Measurements from ENCODE around the gene ENTPD2. TPM values are rescaled to one million over a fixed set of nuclear protein-coding genes. Genes with fewer than 3 reads are reported as not detected.
A peak's percentile ranks its signal among the peaks of the same experiment; 100 is the strongest.

Gene ENTPD2
- total RNA-seq, 3 donors from 2014 or later (not counting 1 experiment from before 2014, with no cell fraction given), result not detected

GRCh38 chr9:137029058-137029936 is 24.6 kb downstream of the ENTPD2 start:
- Mint-ChIP-seq H3K27ac (peak overlapping the region; percentile 88 to 91), H3K9me3 (no peaks in the 10 kb centered on the region), H3K36me3 (no peaks in the 10 kb centered on the region), H3K4me1 (peaks cover 32 to 68% of the 10 kb centered on the region in 2 donors), H3K27me3 (ENCODE audit: low read depth in 2 of 2) (no peaks in the 10 kb centered on the region), H3K4me3 (peak overlapping the region; percentile 91)
- WGBS (ENCODE audit: insufficient coverage), result 4% methylated on average over 17 of the region's 19 CpGs
- TF ChIP-seq CTCF (IDR thresholded peaks at IDR 0.05), result peak; percentile 80
- intact Hi-C loops (cut with micrococcal nuclease), result no loop called here
- DNase-seq, result peak; percentile 79 to 83
- H3K9me3 ChIP-seq (ENCODE audit: control insufficient read depth, insufficient read depth, low read length), result no peaks in the 10 kb centered on the region
- peak; percentile 43 to 67 (median 50) for ATAC-seq
- no peaks in the 10 kb centered on the region for H3K36me3 ChIP-seq (ENCODE audit: control insufficient read depth, insufficient read depth, low read length)
- no peaks in the 10 kb centered on the region for H3K27me3 ChIP-seq (ENCODE audit: control insufficient read depth, insufficient read depth, low read length)
- peak overlapping the region; percentile 73 for H3K27ac ChIP-seq (ENCODE audit: low read length)
- peaks cover 92% of the 10 kb centered on the region for H3K4me1 ChIP-seq (ENCODE audit: control insufficient read depth, insufficient read depth, low read length)
- peak overlapping the region; percentile 68 for H3K4me3 ChIP-seq (ENCODE audit: low read length)

GRCh38 chr9:137028263-137029057 is 25.4 kb downstream of the ENTPD2 start:
- H3K9me3 Mint-ChIP-seq, result no peaks in the 10 kb centered on the region
- intact Hi-C loops (cut with micrococcal nuclease), result no loop called here
- peak overlapping the region; percentile 91 for H3K4me3 Mint-ChIP-seq
- under 1% methylated on average over 98 of the region's 98 CpGs for WGBS (ENCODE audit: insufficient coverage)
- peak overlapping the region; percentile 73 for H3K27ac ChIP-seq (ENCODE audit: low read length)
- ATAC-seq (peak; percentile 64 to 75 (median 67)), DNase-seq (peak; percentile 70 to 90)
- peaks cover 85% of the 10 kb centered on the region for H3K4me1 ChIP-seq (ENCODE audit: control insufficient read depth, insufficient read depth, low read length)
- no peak for TF ChIP-seq CTCF (IDR thresholded peaks at IDR 0.05)
- H3K27me3 ChIP-seq (ENCODE audit: control insufficient read depth, insufficient read depth, low read length), result no peaks in the 10 kb centered on the region
- no peaks in the 10 kb centered on the region for H3K36me3 ChIP-seq (ENCODE audit: control insufficient read depth, insufficient read depth, low read length)
- no peaks in the 10 kb centered on the region for H3K36me3 Mint-ChIP-seq
- no peaks in the 10 kb centered on the region for H3K27me3 Mint-ChIP-seq (ENCODE audit: low read depth in 2 of 2)
- H3K9me3 ChIP-seq (ENCODE audit: control insufficient read depth, insufficient read depth, low read length), result no peaks in the 10 kb centered on the region
- peak overlapping the region; percentile 68 for H3K4me3 ChIP-seq (ENCODE audit: low read length)
- H3K4me1 Mint-ChIP-seq, result peaks cover 32 to 67% of the 10 kb centered on the region in 2 donors
- H3K27ac Mint-ChIP-seq, result peak overlapping the region; percentile 88 to 91

- ATAC-seq (no peak), DNase-seq (no peak)
- no peaks in the 10 kb centered on the region for H3K27me3 ChIP-seq (ENCODE audit: control insufficient read depth, insufficient read depth, low read length)
- peaks cover 1% of the 10 kb centered on the region for H3K36me3 ChIP-seq (ENCODE audit: control insufficient read depth, insufficient read depth, low read length)
- peaks cover 76% of the 10 kb centered on the region for H3K4me1 ChIP-seq (ENCODE audit: control insufficient read depth, insufficient read depth, low read length)
- WGBS (ENCODE audit: insufficient coverage), result 6% methylated on average over 95 of the region's 95 CpGs
- Mint-ChIP-seq H3K36me3 (no peaks in the 10 kb centered on the region), H3K27ac (peak within 1 kb of the TSS; percentile 88 to 91), H3K4me1 (peaks cover 27 to 61% of the 10 kb centered on the region in 2 donors), H3K27me3 (ENCODE audit: low read depth in 2 of 2) (no peaks in the 10 kb centered on the region), H3K4me3 (peak within 1 kb of the TSS; percentile 91), H3K9me3 (no peaks in the 10 kb centered on the region)
- peak within 1 kb of the TSS; percentile 73 for H3K27ac ChIP-seq (ENCODE audit: low read length)
- H3K4me3 ChIP-seq (ENCODE audit: low read length), result peak within 1 kb of the TSS; percentile 68
- no peak for TF ChIP-seq CTCF (IDR thresholded peaks at IDR 0.05)
- H3K9me3 ChIP-seq (ENCODE audit: control insufficient read depth, insufficient read depth, low read length), result no peaks in the 10 kb centered on the region
- intact Hi-C loops (cut with micrococcal nuclease), result no loop called here
Observed at GRCh38 chr9:137027369-137028262, 26.2 kb downstream of the ENTPD2 start, which contains the start of gene ABCA2. Gene ABCA2 (minus strand): TSS chr9:137028237. CDS start chr9:137028140, 97 bp downstream.
